Stimulated activated naive CD8-positive, alpha-beta T cell treated with anti-CD3 and anti-CD28 coated beads, Interleukin-15, Interleukin-2, amounts not matched to agents 100 U/mL and 50 U/mL, for 24 hours (primary cell): Measurements from ENCODE around the gene TUBGCP6.
A peak's percentile ranks its signal among the peaks of the same experiment; 100 is the strongest.

Experiments used
- ATAC-seq: fragments of 150-1000 bp; cut with Tn5 transposase; one replicate; pipeline ENCODE4 v1.10.0; 2021
- DNase-seq: peaks from one replicate; pipeline ENCODE4 v3.0.0; 2021

The TUBGCP6 gene

GRCh38 chr22:50250555-50251476, 6.0 kb upstream of the TUBGCP6 start, which contains the start of gene HDAC10:
HDAC10 (minus strand) TSS chr22:50251265; CDS start chr22:50251032, 233 bp downstream.
- peak; percentile 82 for ATAC-seq
- peak; percentile 90 for DNase-seq

- no peak for ATAC-seq
- DNase-seq: no peak
Measured at GRCh38 chr22:50250249-50250554, 5.4 kb upstream of the TUBGCP6 start.

GRCh38 chr22:50249341-50250248, 4.8 kb upstream of the TUBGCP6 start:
- ATAC-seq (no peak), DNase-seq (no peak)

GRCh38 chr22:50248196-50249081, 3.6 kb upstream of the TUBGCP6 start:
- no peak for DNase-seq
- ATAC-seq: no peak

- no peak for DNase-seq
Measured at GRCh38 chr22:50247748-50248147, 2.9 kb upstream of the TUBGCP6 start.

GRCh38 chr22:50246242-50247175, 1.7 kb upstream of the TUBGCP6 start:
- DNase-seq: no peak
- ATAC-seq: no peak

More at GRCh38 chr22:50247748-50248147, 2.9 kb upstream of the TUBGCP6 start:
- ATAC-seq: no peak

GRCh38 chr22:50245214-50246072, 620 bp upstream of the TUBGCP6 start:
- DNase-seq (no peak), ATAC-seq (peak; percentile 0)

- ATAC-seq (no peak), DNase-seq (no peak)
Measured at GRCh38 chr22:50243685-50244419, 971 bp downstream of the TUBGCP6 start.

- ATAC-seq (no peak), DNase-seq (no peak)
Measured at GRCh38 chr22:50242406-50242949, 2.3 kb downstream of the TUBGCP6 start.

GRCh38 chr22:50238755-50239154, 6.1 kb downstream of the TUBGCP6 start:
- no peak for ATAC-seq
- DNase-seq: no peak

GRCh38 chr22:50236731-50237409, 8.0 kb downstream of the TUBGCP6 start:
- ATAC-seq (no peak), DNase-seq (no peak)

- no peak for DNase-seq
- ATAC-seq: no peak
Measured at GRCh38 chr22:50233223-50233622, 11.6 kb downstream of the TUBGCP6 start.

- ATAC-seq: no peak
- DNase-seq: no peak
Measured at GRCh38 chr22:50232481-50233151, 12.2 kb downstream of the TUBGCP6 start.

GRCh38 chr22:50229370-50229769, 15.5 kb downstream of the TUBGCP6 start:
- ATAC-seq (no peak), DNase-seq (no peak)

GRCh38 chr22:50228366-50228765, 16.5 kb downstream of the TUBGCP6 start:
- ATAC-seq (no peak), DNase-seq (no peak)

- DNase-seq (no peak), ATAC-seq (no peak)
Measured at GRCh38 chr22:50227579-50228215, 17.1 kb downstream of the TUBGCP6 start.

GRCh38 chr22:50226875-50227165, 18.0 kb downstream of the TUBGCP6 start:
- DNase-seq (no peak), ATAC-seq (no peak)
